ENCODE results near the gene PAF1. TPM values are rescaled to one million over a fixed set of nuclear protein-coding genes. Genes with fewer than 3 reads are reported as not detected.

PAF1 gene
- 51.0 TPM for polyA plus RNA-seq (2013, experiment 1 of 2; ENCODE audit: insufficient read length)
- polyA plus RNA-seq (2013, experiment 2 of 2; ENCODE audit: insufficient read length), result 47.7 TPM

- DNase-seq, result peak; percentile 100
Observed at GRCh38 chr19:39390751-39391437, at the start of gene PAF1, which contains the start of gene MED29. Gene PAF1 (minus strand): TSS chr19:39391106. CDS start chr19:39390864, 242 bp downstream. Gene MED29 (plus strand): TSS chr19:39391378. CDS start chr19:39391423, 45 bp downstream.

DNA sequence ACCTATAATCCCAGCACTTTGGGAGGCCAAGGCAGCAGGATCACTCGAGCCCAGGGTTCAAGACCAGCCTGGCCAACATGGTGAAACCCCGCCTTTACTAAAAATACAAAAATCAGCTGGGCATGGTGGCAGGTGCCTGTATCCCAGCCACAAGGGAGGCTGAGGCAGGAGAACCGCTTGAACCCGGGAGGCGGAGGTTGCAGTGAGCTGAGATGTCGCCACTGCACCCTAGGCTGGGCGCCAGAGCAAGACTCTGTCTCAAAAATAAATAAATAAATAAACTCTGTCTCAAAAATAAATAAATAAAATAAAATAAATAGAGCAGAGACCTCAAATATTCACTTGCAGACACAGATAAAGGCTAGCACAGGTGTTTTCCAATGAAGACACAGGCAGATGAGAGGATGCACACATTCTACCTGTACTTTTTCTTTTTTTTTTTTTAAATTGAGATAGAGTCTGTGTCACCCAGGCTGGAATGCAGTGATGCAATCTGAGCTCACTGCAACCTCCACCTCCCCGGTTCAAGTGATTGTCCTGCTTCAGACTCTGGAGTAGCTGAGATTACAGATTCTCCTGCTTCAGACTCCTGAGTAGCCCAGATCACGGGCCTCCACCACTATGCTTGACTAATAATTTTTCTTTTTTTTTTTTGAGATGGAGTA is 47.5 kb upstream of the PAF1 start:
- peak; percentile 35 for DNase-seq

DNA sequence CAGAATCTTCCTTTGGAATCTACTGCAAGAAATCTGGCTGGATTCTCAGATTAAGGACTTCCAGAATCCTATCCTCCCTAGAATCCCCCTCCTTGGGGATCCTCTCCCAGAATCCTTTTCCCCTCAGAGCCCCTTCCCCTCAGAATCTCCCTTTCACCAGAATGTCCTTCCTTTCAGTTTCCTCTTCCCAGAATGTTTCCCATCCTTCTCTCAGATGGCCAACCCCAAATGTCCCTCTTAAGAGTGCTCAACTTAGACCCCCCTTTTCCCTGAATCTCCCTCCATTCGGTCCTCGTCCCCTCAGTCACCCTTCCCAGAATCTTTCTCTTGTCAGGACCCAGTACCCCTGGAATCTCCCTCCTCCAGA is 45.4 kb upstream of the PAF1 start:
- DNase-seq, result no peak

DNA sequence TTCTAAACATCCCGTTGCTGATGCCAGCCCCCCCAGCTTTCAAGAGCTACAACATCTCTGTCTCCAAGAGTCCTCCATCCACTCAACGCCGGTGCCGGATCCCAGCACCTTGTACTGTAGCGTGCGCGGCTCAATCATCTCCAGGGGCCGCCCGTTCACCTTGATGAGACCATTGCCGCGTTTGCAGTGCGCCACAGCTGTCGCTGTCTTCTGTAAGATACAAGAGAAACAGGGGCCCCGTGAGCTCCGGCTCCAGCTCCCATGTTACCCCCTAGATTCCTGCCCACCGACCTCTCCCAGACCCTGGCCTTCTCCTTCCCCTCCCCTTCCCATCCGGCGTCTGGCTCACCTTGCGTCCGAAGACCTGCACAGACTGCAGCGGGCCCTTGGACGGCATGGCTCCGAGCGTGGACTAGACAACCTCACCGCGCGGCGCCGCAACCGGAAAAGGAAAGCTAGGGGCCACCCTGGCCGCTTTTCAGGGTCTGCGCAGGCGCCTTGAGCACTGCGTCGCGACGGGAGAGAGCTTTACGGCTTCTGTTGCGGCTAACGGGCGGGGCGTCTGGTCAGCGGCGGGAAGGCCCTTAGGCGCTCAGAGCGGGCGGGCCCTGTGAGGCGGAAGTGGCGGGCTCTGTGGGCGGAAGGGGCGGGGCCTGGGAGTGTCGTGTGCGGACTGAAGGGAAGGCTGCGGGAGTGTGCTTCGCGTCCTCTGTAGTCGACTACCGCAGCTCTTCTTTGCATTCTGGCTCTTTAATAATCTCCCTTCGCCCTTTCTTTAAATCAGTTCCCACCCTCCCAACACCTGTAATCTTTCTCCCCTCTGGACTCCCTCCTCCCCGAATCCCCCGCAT is 44.8 kb upstream of the PAF1 start, which contains the start of gene RPS16:
Gene RPS16, minus strand, starts transcription at position 451 of the 851 bp plus-strand sequence. Its CDS starts 54 bp downstream, at position 397.
- DNase-seq, result peak; percentile 98

DNA sequence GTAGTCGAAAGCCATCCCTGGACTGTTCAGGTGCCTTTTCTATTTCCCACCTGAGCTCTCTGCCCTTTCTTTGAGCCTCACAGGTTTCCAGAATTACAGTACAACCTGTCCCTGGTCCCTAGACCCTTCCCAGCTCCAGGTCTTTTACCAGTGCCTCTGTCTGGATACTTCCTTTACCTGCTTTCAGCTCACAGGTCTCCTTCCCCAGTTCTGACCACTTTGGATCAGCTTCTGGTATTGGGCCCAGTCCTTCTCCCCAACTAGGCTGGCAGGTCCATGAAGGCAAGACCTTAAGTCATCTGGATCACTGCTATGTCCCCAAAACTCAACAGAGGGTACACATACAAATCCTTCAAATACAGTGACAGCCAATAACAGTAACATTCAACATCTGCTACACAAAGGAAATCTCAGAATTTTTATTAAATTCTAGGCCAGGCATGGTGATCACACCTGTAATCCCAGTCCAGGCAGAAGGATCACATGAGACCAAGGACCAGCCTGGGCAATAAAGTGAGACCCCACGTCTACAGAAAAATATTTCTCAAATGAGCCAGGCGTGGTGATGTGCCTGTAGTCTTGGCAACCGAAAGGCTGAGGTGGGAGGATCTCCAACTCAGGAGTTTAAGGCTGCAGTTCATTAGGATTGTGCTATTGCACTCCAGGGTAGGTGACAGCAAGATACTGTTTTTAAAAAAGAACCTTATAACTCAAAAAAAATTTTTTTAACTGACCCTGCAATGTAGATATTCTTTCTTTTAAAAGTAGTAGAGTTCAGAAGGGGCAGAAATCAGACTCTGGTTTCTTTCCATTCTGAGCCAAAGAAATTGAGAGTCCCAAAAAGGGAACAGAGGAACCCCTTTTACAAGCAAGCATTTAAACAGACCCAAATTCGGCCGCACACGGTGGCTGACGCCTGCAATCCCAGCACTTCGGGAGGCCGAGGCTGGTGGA is 43.5 kb upstream of the PAF1 start:
- no peak for DNase-seq

- DNase-seq, result no peak
Observed at GRCh38 chr19:39433480-39434079, 42.7 kb upstream of the PAF1 start.

DNA sequence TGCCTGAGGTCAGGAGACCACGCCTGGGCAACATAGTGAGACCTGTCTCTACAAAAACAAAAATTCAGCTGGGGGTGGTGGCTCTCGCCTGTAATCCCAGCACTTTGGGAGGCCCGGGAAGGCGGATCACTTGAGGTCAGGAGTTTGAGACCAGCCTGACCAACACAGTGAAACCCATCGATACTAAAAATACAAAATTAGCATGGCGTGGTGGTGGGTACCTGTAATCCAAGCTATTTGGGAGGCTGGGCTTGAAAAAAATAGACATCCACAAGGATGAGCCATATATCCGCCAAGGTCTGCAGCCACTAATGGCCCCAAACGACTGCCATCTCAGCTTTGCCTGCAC is 41.7 kb upstream of the PAF1 start:
- no peak for DNase-seq

- DNase-seq, result peak; percentile 35
Observed at GRCh38 chr19:39430675-39431593, 40.0 kb upstream of the PAF1 start.

GRCh38 chr19:39428283-39429112 is 37.6 kb upstream of the PAF1 start:
- DNase-seq, result peak; percentile 93

- no peak for DNase-seq
Observed at GRCh38 chr19:39427707-39428106, 36.8 kb upstream of the PAF1 start.

GRCh38 chr19:39426170-39426569 is 35.3 kb upstream of the PAF1 start:
- DNase-seq, result no peak

- DNase-seq, result no peak
Observed at GRCh38 chr19:39425744-39426143, 34.8 kb upstream of the PAF1 start.

GRCh38 chr19:39424934-39425333 is 34.0 kb upstream of the PAF1 start:
- DNase-seq, result no peak

DNA sequence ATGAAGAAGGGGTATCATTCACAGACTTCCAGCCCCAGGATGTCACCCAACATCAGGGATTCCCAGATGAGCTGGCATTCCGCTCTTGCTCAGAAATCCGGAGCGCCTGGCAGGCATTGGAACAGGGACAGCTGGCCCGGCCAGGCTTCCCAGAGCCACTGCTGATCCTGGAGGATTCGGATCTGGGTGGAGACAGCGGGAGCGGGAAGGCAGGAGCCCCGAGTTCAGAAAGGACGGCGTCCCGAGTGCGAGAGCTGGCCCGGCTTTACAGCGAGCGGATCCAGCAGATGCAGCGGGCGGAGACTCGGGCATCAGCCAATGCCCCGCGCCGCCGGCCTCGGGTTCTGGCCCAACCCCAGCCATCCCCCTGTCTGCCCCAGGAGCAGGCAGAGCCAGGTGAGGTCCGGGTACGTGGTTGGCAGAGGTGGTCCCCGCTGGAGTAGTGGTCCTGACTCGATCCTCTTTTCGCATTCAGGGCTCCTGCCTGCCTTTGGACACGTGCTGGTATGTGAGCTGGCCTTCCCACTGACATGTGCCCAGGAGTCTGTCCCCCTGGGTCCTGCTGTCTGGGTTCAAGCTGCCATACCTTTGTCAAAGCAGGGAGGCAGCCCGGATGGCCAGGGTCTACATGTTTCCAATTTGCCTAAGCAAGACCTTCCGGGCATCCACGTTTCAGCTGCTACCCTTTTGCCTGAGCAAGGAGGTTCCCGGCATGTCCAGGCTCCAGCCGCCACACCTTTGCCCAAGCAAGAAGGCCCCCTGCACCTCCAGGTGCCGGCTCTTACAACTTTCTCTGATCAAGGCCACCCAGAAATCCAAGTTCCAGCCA is 32.6 kb upstream of the PAF1 start:
- DNase-seq, result no peak

GRCh38 chr19:39422020-39422419 is 31.1 kb upstream of the PAF1 start:
- no peak for DNase-seq

DNA sequence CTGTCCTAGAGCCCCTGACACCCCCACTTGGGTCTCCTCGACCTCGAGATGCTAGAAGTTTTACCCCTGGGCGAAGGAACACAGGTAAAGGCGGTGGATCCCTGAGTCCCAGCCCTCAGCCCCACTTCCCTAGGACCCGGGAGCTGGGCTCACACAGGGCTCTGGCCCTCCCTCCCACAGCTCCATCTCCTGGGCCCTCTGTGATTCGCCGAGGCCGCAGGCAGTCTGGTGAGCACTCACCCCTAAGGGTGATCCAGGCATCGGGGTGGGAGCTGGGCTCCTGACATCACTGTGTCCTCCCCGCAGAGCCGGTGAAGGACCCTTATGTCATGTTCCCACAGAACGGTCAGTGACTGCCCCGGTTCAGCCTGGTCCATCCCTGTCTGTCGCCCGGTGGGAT is 29.9 kb upstream of the PAF1 start:
- no peak for DNase-seq

DNA sequence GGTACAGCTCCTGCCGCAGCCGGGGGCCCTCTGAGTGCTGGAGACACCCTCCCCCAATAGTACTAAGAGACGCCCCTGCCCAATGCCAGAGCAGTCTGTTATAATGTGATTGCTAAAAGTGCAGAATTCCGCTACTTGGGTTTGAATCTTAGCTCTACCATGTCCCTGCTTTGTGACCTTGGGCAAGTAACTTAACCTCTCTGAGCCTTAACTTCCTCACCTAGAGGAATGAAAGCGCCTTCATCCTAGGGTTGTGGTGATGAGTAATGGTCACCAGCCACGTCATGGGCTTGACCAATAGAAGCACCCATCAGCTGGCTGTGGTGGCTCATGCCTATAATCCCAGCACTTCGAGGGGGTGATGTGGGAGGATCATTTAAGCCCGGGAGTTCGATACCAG is 28.1 kb upstream of the PAF1 start:
- no peak for DNase-seq

DNA sequence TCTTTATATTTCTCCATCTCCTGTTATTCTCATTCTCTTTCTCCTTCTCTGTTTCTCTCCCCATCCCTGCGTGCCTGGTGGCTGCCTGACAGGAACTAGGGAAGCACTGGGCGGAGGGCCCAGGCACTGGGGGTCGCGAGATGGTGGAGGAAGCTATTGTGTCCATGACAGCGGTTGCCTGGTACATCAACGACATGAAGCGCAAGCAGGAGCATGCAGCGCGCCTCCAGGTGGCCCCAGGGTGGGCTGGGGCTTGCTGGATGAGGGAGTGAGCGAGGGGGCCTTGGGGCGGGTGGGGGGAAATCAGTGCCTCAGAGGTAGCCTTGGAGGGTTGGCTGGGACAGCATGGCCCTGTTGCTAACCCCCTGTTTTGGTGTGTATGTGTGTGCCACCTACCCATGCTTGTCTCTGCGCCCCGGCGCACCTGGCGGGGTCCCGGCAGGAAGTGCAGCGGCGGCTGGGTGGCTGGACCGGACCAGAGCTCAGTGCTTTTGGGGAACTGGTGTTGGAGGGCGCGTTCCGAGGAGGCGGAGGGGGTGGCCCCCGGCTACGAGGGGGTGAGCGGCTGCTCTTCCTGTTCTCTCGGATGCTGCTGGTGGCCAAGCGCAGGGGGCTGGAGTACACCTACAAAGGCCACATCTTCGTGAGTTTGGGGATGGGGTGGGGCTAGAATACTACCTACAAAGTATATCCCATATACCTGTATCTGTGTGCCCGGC is 26.7 kb upstream of the PAF1 start:
- no peak for DNase-seq
